NCI-H2227 (cell line): ENCODE results near the gene GLIS1.

Experiments
- DNase-seq: peaks from one replicate; lab custom pipeline; 2025; ENCODE audit not compliant: unreplicated experiment; lab: John Stamatoyannopoulos, UW

Gene GLIS1

GRCh38 chr1:53552146-53552861 lies 186.7 kb downstream of the GLIS1 start:
- no peak for DNase-seq

DNA sequence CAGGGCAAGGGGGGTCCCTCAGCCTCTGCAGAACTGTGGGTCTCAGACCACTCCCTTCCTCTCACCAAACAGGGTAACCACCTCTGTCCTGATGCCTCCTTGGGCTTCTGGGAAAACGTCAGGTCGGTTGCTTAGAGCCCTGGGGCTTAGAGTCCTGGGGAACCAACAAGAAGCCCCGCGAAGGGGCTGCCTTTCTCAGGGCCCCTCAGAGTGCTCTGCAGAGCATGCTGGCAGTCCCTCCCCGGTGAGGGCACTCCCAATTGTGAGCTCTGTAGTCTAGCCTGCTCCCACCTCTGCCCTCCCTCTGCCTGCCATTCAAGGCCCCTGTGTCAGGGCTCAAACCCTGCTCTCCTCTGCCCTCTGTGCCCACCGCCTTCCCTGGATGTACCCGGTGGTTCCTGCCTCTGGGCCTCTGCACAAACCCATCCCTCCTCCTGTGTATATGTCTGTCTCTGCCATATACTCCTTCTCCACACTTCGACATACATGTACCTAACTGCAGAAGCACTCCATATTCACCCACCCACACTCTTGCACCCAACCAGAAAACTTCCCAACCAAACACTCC lies 187.5 kb downstream of the GLIS1 start:
- no peak for DNase-seq

DNA sequence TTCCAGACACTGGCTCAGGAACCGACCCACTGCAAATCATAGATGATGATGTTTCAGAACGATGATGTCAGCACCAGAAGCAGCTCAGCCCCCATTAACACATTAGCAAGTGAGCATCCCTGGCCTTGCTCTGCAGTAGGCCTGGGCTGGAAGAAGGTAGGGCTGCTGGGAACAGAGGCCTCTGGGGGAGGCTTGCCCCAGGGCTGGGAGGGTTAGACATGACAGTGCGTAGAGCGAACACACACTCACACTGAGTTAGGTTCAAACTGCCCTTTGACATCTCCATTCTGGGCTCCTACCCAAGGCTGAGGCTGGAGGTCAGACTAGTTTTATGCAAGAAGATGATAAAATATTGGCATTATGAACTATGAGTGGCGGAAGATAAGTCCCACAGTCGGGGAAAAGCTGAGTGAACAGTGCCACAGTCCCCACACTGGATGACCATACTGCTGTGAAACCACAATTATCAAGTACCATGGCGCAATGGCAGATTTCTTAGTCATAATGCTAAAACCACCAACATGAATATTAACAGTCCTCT lies 188.7 kb downstream of the GLIS1 start:
- DNase-seq = no peak

GRCh38 chr1:53549781-53550180 lies 189.2 kb downstream of the GLIS1 start:
- no peak for DNase-seq

DNA sequence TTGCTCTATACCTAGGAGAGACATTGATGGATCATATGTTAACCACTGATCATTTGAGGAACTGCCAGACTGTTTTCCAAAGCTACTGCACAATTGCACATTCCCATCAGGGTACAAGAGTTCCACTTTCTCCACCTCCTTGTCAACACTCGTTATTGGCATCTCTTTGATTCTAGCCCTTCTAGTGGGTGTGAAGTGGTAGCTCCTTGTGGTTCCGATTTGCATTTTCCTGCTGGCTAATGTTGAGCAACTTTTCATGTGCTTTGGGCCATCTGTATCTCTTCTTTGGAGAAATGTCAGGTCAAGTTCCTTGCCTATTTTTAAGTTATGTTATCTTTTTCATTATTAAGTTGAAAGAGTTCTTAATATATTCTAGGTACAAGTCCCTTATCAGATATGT lies 189.7 kb downstream of the GLIS1 start:
- no peak for DNase-seq

DNA sequence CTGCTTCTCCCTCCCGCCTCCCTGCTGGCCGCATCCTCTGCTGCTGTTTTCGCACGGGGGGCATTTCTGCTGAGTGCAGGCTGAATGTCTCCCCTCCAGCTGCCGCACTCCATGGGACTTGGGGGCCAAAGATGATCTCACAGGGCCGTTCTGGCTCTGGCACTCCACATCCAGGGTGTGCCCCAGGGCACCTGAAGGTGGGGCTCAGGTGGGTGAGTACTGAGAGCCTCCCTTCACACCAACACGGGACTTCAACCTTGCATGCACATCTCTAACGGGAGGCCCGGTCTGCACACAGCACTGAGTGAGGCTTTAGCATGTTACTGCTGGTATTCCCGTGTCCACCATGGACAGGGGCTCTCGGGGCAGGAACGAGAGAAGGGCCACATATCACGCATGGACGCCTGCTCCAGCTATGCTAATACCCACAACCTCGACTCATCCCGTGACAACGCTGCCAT lies 190.9 kb downstream of the GLIS1 start:
- DNase-seq = no peak

DNA sequence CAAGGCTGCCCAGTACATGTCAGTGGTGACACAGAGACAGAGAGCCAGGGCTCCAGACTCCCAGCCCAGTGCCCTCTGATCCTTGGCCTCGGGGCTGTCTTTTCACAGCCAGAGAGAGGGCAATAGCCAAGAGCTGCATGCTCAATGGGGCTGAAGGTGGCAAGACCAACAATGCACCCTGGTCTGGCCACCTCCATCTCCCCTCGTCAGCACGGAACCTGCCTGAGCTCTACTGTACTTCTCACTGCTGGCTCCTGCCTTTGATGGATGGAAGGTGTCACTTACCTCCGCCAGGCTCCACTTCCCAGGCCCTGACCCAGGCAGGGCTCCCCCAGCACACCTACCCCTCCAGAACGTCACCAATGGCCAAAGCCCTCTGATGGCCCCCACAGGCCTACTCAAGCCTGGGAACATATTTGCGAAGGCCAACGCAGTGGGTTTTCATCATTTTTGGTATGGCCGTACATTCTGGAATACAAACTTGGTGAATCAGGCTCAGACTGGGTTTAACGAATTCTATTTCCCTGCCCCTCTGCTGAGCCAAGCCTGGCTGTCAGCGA lies 191.7 kb downstream of the GLIS1 start:
- DNase-seq = no peak

GRCh38 chr1:53546409-53547155 lies 192.4 kb downstream of the GLIS1 start:
- no peak for DNase-seq

GRCh38 chr1:53545663-53546408 lies 193.1 kb downstream of the GLIS1 start:
- DNase-seq = no peak

GRCh38 chr1:53544728-53545515 lies 194.0 kb downstream of the GLIS1 start:
- DNase-seq = no peak

- DNase-seq = no peak
Observed at GRCh38 chr1:53543778-53544695, 194.9 kb downstream of the GLIS1 start.

DNA sequence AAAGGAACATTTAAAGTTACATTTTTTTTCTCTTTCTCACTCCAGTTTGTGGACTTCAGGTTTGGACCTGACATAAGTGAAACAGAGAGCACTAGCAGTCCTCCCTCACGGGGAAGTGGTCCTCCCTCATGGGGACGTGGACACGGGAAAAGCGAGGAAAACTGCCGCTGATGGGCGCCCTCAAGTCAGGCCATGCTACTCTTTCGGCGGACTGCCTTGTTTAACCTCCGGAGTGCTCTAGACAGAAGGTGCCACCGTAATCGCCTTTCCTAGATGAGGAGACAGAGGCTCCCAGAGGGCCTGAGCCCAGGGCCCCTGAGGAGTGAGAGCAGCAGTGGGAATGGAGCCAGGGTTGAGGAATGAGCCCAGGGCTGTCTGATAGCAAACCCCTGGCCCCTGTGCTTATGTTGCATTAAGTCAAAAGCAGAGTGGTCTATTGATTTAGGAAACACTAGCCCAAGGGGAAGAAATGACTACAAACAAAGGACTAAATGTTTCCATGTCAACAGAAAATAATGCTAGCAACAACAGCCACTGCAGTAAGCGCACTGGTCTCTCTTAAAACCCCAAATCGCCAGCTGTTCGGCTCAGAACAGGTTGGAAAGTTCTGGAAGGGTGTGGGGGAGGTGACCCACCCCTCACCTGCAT lies 195.7 kb downstream of the GLIS1 start:
- no peak for DNase-seq

GRCh38 chr1:53542551-53542950 lies 196.4 kb downstream of the GLIS1 start:
- DNase-seq = no peak

DNA sequence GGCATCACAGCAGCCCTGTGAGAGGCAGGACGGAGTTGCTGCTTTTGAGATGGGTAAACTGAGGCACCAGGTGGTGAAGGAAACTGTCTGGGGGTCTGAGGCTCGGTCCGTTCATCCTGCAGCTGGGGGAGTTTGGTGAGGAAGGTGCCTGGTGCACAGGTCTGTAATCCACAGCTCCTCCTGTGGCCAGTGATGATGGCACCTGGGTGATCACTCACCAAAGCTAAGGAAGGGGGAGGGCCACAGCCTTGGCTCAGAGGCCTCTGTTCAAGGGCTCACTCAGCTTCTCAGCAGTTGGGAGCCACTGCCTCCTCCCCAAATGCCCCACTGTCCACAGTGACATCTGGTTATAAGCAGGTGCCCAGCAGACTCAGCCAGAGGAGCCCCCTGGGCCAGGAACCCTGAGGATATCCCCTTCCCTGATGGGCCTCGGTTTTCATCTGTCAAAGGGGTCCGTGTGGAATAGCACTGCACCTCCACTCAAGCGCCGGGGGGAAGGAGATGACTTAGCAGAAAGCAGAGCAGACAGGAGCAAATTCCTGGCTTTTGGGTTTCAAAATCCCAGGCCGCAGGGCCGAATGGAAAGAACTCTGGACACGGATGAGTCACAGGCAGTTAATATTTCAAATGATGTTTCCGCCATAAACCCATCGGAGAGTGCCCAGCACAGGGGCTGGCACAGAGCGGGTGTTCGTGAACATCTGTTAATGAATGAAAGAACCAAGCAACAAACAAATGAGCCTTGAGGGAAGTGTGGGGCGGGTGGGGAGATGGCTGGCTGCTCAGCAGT lies 197.0 kb downstream of the GLIS1 start:
- no peak for DNase-seq

DNA sequence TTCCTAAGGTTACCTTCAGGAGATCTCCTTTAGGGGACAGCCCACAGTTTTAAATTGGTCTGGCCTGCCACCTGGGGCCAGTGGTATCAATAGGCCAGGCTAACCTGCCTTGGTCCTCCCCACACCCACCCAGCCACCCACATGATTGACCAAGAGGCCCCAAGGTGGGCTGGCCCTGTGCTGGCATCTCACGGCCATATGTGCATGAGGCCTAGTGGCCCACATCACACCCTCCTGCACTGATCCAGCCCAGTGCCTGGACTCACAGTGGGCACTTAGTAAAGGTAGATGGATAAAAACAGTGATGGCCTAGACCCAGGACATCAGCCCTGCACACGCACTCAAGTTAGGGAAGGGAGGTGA lies 197.7 kb downstream of the GLIS1 start:
- DNase-seq = no peak

DNA sequence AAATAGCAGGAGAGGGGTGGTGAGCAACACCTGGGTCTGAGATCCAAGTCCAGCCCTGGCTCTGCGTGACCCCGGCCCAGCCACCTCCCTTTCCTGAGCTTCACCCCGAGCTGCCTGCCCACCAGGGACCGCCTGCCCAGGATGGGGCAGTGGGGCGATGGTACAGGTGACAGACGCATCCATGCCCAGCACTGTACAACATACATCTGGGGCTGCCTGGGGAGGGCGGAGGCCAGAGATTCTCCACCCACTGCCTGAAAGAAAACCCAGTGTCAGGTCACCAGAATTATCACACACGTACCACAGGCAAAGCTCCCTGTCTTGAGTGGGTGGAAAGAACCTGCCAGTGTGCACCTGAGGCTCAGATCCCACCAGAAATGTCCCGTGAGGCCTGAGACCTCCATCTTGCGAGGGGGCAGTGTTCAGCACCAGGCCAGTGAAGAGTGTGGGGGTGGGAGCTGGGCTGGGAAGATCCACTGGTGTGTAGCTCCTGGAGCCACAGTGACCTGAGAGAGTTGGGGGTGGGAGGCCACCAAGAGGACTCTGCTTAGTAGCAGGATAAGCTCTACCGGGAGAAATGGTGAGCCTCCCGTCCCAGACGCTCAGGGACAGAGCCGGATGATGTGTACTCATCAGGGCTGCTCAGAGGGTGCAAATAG lies 198.2 kb downstream of the GLIS1 start:
- DNase-seq = no peak
